EL (cell line): ENCODE data around the gene YPEL3.
A peak's percentile ranks its signal among the peaks of the same experiment; 100 is the strongest.

Experiments used
- DNase-seq: peaks from one replicate; pipeline ENCODE4 v3.0.0-alpha.2; 2016

Gene YPEL3

GRCh38 chr16:30068333-30068732, 27.7 kb downstream of the YPEL3 start:
- no peak for DNase-seq

GRCh38 chr16:30067584-30067916, 28.5 kb downstream of the YPEL3 start:
- DNase-seq = no peak

- DNase-seq = no peak
Measured at GRCh38 chr16:30066761-30067583, 29.0 kb downstream of the YPEL3 start.

GRCh38 chr16:30065943-30066760, 29.9 kb downstream of the YPEL3 start:
- peak; percentile 65 for DNase-seq

- DNase-seq = peak; percentile 99
Measured at GRCh38 chr16:30065102-30065942, 30.7 kb downstream of the YPEL3 start, which contains the start of gene ALDOA. Gene ALDOA, plus strand, starts transcription at chr16:30065760. Its CDS starts 1,138 bp downstream, at chr16:30066898.

GRCh38 chr16:30064729-30065101, 31.3 kb downstream of the YPEL3 start:
- no peak for DNase-seq

- DNase-seq = no peak
Measured at GRCh38 chr16:30063893-30064728, 31.9 kb downstream of the YPEL3 start.

GRCh38 chr16:30063278-30063892, 32.6 kb downstream of the YPEL3 start:
- no peak for DNase-seq

- DNase-seq = no peak
Measured at GRCh38 chr16:30060836-30061554, 35.0 kb downstream of the YPEL3 start.

- DNase-seq = no peak
Measured at GRCh38 chr16:30060346-30060745, 35.7 kb downstream of the YPEL3 start.

GRCh38 chr16:30054959-30055553, 41.0 kb downstream of the YPEL3 start:
- no peak for DNase-seq

- DNase-seq = peak; percentile 50
Measured at GRCh38 chr16:30054451-30054850, 41.6 kb downstream of the YPEL3 start.

- peak; percentile 88 for DNase-seq
Measured at GRCh38 chr16:30053376-30054015, 42.5 kb downstream of the YPEL3 start.

GRCh38 chr16:30052671-30053372, 43.2 kb downstream of the YPEL3 start:
- peak; percentile 92 for DNase-seq

GRCh38 chr16:30051518-30051917, 44.5 kb downstream of the YPEL3 start:
- DNase-seq = peak; percentile 82

GRCh38 chr16:30049871-30050270, 46.1 kb downstream of the YPEL3 start:
- DNase-seq = no peak

GRCh38 chr16:30046588-30046987, 49.4 kb downstream of the YPEL3 start:
- no peak for DNase-seq

GRCh38 chr16:30046178-30046577, 49.8 kb downstream of the YPEL3 start:
- no peak for DNase-seq
